HG03159 (cell line): Measurements from ENCODE around the gene ENG.
A peak's percentile ranks its signal among the peaks of the same experiment; 100 is the strongest.
"Not testable (repeated sequence)": the region's sequence is repeated elsewhere in the genome, so short reads cannot be mapped to it uniquely, and the experiment has no call there.

Source experiments
- ATAC-seq: cut with Tn5 transposase; IDR thresholded peaks from one replicate; pipeline ENCODE4 v1.9.1; 2021; ENCODE audit warnings: mild to moderate bottlenecking, moderate library complexity; ENCODE audit not compliant: unreplicated experiment

The ENG gene

DNA sequence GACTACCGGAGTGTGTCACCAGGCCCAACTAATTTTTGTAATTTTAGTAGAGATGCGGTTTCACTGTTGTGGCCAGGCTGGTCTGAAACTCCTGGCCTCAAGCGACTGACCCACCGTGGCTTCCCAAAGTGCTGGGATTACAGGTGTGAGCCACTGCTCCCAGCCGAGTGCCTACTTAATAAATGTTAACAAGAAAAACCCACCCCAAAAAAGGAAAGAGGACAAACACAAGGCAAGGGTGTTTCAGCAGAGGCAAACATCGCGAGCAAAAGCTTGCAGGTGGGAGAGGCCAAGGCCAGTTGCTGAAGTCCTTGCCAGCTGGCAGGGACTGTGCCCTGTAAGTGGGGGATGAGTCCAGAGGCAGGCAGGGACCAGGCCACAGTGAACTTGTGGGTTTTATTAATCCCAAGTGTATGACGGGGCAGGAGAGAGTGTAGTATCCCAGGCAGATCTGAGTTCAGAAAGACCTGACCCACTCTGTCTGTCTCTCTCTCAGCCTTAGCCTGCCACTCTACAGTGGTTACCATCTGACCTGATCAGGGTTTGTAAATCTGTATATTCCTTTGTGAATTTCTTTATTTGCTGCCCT lies 58.1 kb downstream of the ENG start:
- ATAC-seq: no peak

DNA sequence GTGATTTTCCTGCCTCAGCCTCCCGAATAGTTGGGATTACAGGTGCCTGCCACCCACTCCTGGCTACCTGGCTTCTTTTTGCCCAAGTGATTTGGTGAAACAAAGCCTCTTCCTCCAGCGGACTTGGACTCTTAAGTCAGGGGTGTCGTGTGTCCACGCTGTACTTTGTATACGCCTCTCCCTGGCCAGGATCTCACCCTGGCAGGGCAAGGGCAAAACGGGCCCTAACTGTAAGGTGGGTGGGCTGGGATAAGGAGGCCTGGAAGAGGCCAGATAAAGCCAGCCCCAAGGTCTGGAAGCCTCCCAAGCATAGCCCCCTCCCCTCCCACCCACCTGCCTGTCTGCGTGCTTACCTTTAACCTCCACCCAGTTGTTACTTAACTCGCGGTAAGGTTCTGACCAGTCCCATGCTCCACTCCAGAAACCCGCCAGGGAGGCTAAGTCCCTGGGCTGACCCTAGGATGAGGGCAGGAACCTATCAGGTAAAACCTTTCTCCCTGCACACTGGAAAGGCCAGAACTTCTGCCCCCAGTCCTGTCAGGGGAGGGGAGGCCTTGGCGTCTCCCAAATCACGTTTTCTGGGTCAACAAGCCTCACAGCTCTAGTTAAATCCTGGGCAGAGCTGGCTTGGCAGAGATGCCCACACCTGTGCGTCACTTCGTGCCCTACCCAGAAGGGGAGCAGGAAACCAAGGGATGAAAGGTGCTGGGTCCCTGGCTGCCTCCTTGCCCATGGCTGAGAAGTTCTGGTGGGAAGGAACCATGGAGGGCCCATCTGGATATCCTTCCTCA lies 60.3 kb downstream of the ENG start:
- ATAC-seq: no peak

DNA sequence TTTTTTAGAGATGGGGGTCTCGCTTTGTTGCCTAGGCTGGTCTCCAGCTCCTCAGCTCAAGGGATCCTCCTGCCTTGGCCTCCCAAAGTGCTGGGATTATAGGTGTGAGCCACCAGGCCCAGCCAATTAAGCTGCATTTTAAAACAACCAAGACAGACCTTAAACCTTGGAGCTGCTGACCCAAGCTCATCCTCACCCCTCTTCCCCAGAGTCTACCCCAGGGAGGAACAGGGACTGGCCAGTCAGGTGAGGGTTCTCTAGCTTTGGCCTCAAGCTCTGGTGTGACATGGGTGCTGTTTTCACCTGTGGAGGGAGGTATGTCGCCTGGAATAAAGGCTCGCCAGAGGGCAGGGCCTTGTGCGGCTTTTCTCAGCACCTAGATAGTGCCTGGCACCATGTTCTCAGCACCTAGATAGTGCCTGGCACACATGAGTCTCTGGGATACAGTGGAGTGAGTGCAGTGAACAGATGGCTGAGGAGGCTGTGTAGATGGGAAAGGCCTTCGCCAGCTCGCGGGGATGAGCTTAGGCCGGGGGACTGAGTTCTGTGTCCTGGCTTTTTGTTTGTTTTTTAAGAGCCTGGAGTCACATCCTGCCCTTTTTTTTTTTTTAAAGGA lies 61.3 kb downstream of the ENG start:
- no peak for ATAC-seq

DNA sequence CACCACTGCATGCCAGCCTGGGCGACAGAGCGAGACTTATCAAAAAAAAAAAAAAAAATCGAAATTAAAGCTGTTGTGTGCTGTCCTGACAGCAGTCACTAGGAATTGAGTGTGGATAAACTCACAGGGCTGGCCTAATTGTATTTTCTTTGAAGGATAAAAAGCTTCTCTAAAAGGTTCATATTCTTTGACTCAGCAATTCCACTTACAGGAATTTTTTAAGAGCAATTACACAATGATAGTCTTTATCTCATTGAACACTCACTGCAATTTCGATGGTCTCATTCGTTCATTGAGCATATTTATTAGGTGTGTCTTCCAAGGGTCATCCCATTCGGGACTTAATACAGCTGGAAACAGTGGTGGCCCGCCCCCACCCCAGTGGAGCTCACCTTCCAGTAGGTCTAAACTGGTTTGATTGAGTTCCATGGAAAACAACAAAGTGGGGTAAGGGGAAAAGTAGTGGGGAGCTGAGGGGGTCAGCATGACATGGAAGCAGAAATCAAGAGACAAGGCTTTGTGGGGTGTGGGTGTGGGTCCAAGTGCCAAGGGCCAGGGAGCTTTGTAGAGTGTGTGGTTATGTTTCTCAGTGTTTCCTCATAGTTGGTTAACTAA lies 61.9 kb downstream of the ENG start:
- no peak for ATAC-seq

DNA sequence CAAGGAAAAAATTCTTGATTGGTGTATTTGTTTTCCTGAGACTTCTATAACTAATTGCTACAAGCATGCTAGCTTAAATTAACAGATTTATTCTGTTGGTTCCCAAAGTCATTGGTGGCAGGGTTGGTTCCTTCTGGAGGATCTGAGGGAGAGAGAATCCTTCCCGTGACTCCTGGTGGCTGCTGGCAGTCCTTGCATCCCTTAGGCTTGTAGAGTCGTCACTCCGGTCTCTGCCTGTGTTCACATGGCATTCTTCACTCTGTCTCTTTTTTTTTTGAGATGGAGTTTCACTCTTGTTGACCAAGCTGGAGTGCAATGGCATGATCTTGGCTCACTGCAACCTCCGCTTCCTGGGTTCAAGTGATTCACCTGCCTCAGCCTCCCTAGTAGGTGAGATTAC lies 63.4 kb downstream of the ENG start:
- ATAC-seq: no peak

DNA sequence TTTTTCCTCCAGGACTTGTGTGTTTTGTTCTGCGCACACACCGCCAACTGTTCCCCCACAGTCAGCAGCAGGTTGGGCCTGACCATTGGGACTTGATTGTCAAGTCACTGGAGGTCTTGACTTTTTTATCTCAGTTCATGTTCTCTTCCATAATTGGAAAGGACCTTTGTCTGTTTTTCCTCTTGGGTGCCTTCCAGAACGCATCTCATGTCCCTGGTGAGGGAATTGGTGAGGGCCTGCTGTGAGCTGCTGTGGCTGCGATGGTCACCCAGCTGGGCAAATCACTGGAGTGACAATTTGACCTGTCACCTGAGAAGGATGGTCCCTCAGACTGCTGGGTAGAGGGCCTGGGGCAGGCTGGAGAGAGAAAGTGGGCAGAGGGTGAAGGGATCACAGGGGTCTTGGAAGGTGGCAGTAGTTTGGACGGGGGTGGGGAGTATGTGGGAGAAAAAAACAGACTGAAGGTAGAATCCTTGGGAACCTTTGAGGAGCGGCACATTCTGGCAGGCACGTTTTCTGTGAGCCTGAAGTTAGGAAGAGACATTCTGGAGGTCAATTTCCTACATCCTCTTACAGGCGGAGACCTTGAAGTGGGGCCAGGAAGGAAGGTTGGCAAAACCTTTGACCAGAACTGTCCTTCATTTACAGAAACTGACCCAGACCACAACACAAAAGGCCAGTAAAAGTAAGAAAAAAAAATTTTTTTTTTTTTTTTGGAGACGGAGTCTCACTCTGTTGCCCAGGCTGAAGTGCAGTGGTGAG lies 64.2 kb downstream of the ENG start:
- ATAC-seq: no peak

DNA sequence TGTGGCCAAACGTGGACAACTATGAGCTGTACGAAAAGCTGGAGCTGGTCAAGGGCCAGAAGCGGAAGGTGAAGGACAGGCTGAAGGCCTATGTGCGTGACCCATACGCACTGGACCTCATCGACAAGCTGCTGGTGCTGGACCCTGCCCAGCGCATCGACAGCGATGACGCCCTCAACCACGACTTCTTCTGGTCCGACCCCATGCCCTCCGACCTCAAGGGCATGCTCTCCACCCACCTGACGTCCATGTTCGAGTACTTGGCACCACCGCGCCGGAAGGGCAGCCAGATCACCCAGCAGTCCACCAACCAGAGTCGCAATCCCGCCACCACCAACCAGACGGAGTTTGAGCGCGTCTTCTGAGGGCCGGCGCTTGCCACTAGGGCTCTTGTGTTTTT lies 65.3 kb downstream of the ENG start:
- ATAC-seq: no peak

DNA sequence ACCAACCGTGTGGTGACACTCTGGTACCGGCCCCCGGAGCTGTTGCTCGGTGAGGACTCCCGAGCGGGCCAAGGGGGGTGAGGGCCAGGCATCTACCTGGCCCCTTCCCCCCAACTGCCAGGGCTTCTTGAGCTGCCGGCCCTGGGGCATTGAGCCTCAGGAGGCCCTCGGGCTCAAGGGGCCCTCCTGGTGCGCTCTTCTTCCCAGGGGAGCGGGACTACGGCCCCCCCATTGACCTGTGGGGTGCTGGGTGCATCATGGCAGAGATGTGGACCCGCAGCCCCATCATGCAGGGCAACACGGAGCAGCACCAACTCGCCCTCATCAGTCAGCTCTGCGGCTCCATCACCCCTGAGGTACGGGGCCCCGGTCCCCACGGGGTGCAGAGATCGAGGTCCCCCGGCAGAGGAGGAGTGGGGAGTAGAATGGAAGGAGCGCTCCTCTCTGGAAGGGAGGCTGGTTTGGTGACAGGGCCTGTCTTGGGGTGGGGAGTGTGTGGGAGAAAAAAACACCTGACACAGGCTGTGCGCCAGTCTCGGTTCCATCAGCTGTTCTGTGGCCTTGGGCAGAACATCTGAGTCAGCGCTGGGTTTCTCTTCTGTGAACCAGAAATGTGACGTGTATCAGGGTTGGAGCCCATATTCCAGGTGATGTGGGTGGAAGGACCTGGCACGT lies 66.0 kb downstream of the ENG start:
- ATAC-seq: no peak

DNA sequence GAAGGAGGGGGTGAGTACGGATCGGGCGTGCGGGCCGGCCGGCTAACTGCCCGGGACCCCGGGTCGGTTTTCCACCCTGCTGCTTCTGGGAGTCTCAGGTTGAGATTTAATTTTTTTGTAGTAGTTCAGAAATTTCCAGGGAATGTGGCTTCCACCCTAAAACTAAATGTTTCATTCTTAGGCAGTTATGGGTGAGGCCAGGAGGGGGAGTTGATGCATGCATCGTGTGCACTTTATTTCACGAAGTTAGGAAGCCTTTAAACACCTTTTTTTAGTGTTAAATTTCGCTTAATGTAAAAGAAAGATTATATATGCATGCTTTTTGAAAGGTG lies 67.7 kb downstream of the ENG start:
- no peak for ATAC-seq

DNA sequence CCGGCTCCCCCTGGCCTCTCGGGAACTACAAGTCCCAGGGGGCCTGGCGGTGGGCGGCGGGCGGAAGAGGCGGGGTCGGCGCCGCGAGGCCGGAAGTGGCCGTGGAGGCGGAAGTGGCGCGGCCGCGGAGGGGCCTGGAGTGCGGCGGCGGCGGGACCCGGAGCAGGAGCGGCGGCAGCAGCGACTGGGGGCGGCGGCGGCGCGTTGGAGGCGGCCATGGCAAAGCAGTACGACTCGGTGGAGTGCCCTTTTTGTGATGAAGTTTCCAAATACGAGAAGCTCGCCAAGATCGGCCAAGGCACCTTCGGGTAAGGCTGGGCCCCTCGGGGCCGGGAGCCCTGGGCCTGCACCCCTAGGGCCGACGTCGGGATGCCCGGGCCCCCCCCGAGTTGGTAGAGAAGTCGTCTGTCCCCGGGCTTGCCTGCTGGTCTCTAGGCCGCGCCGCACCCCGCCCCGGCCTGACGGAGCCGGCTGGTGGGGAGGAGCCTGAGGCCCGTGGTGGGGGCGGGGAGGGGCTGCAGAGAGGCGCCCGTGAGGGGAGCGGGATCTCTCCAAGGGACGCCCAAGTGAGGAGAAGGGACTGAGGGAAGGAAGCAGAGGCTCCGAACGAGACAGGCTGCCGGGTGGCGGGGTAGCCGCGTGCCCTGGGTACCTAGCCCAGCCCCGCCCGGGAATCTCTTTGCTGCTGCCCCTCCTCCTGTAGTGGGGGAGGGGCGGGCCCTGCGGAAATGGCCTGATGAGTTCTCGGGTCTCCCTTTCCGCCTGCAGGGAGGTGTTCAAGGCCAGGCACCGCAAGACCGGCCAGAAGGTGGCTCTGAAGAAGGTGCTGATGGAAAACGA lies 68.3 kb downstream of the ENG start, which contains the start of gene CDK9:
Gene CDK9 (plus strand): TSS at position 102 of the 840 bp plus-strand sequence. CDS start 115 bp downstream, at position 217.
- ATAC-seq: peak; percentile 55

DNA sequence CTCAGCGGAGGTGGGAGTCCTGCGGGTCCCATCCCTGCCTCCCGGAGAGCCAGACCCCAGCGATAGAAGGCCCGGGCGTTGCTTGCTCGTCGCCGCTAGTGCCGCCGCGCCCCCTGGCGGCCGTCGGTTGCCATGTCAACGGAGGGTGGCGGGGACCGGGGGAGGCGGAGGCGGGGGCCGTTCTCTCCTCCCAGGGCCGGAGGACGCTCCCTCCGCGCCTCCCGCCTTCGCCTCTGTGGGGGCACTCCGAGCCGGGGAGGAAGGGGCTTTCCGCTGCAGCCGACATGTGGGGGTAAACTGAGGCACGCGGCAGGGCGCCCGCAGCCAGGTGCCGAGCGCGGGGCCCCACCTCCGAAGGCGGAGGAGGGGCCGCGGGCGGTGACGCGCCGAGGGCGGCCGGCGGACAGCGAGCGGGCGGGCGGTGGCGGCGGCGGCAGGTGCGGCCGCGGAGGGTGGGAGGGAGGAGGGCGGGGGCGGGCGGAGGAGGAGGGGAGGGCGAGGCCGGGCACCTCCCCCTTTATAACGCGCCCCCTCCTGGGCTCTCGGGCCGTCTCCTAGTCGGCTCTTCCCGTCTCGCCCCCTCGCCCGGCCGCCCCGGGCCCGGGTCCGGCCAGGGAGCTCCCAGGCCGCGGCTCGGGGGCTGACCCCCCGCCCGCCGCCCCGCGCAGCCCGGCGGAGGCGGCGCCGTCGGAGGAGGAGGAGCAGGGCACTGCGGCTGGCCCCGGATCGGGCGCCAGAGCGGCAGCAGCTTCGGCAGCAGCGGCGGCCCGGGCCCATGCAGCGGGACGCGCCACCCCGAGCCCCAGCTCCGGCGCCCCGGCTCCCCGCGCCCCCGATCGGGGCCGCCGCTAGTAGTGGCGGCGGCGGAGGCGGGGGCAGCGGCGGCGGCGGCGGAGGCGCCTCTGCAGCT lies 69.2 kb downstream of the ENG start:
- peak; percentile 34 for ATAC-seq

DNA sequence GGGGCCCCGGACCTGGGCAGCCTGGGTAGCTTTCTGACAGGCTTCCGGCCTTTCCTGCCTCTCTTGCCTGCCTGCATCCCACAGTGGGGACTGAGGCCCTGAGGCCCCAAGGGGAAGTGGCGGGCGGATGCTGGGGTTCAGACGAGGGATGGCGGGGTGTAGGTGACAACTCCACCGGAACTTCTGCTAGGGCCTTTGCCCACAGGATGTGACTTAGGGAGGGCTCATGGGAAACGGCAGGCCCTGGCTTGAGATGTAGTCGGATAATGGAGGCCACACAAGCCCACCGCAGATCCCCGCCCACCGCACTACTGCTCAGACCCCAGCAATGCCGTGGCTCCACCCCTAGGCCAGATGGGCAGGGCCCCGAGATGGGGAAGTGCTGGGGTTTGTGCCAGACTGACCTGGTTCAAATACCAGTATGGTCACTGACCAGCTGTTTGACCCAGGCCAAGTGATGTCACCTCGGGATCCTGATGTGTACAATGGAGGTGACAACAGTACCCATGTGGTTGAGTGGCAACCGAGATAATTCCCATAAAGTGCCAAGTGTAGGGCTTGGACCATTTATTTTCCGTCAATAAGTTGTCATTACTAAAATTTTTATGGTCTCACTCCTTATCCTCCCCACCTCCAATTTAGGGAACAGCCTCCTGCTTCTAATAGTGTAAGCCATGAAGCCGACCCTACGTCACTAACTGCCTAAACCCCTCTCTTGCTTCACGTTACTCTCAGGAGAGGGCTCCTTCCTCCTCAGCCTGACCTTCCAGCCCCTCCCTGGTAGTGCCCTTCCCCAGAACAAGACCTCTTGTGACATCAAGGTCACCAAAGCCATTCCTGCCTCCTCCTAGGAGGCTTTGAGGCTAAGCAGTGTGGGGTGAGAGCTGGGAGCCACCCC lies 71.1 kb downstream of the ENG start:
- no peak for ATAC-seq

DNA sequence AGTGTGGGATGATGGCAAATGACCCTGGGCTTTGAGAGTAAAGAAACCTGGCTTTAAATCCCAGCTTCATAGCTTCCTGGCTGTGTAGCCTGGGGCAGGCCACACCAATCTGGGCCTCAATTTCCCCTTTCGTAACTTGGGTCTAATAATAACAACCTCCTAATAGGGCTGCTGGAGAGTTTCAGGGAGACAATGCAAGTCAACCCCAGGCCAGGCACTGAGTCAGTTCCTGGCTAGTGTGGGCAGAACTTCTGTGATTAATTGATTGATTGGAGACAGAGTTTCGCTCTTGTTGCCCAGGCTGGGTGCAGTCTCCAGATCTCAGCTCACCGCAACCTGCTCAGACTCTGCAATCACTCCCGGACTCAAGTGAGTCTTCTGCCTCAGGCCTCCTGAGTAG lies 72.7 kb downstream of the ENG start:
- no peak for ATAC-seq

DNA sequence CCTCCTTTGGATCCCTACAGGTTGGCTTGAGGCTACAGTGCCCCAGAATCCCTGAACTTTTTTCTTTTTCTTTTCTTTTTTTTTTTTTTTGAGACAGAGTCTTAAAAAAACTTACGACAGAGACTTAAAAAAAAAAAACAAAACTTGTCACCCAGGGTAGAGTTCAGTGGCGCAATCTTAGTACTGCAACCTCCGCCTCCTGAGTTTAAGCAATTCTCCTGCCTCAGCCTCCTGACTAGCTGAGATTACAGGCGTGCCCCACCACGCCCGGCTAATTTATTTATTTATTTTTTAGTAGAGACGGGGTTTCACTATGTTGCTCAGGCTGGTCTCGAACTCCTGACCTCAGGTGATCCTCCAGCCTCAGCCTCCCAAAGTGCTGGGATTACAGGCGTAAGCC lies 73.5 kb downstream of the ENG start:
- not testable (repeated sequence) for ATAC-seq

DNA sequence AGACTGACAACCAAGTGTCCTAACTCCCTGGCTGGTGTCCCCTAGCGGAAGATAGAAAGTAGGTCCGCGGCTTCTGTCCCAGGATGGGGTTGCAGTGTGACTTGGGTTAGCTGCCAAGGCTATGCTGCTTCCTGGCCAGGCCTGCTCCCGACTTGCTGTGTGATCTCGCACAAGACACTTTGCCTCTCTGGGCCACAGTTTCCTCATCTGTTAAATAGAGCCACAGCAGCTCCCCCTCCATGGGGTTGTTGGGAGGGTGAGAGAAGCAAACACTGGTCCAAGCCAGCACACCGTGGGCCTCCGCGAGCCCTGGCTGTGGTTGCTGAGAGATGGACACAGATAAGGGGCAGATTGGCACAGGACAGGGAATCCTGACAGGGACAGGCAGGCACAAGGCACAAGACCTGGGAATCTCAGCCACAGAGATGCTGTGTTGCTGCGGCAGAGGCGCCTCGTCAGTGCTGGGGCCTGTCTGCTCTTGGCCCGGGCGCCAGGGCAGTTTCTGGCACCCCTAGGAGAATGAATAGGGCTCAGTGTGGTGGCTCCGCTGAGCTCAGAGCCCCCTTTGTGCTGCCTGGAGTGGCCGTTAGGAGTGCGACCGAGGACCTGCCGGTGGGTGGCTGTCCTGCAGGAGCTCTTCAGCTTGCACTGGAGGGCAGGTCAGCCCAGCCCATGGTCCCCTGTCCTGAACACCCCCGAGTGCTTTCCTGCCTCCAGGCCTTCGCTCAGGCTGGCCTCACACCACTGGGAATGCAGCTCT lies 74.2 kb downstream of the ENG start:
- ATAC-seq: no peak

DNA sequence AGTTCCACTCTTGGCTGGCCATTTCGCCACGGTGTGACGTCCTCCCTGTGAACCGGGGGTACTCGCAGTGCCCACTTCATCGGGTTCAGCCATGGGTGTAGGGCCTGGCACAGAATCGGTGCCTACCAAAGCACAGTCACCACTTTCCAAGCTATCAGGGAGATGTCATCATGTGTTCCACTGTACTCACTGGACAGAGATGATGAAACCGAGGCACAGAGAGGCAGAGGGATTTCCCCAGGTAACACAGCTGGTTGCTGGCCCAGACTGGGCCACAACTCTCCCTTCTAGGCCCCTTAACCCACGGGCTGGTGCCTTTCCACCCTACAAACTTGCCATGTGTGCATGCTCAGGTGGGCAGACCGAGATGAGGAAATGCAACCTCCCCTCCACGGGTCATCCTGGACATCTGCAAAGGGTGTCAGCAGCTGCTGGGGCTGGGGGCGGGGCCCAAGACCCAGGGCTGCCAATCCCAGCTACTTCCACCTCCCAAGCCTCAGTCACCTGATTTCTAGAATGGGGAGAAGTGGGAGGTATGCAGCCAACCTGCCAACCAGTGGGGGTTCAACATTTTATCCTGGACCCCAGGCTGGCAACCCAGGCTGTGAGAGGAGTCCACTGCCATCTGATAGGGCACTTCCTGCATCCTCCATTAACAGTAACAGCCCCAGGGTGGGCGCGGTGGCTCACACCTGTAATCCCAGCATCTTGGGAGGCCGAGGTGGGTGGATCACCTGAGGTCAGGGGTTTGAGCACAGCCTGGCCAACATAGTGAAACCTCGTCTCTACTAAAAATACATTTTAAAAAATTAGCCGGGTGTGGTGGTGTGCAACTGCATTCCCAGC lies 75.1 kb downstream of the ENG start:
- ATAC-seq: peak; percentile 41
